HepG2 (cell line): ENCODE measurements around the gene WDR59. TPM values are rescaled to one million over a fixed set of nuclear protein-coding genes. Genes with fewer than 3 reads are reported as not detected.

Experiments used
- HOXA5 ChIP-seq: sonication (generic); formaldehyde crosslinking; IDR thresholded peaks from 2 replicates; pipeline ENCODE4 v1.4.0; 2020; ENCODE audit warnings: missing genetic modification reagents
- IRF2 ChIP-seq: IDR thresholded peaks from 2 replicates; pipeline ENCODE4 v1.6.1; 2018; ENCODE audit warnings: missing genetic modification reagents, missing compliant biosample characterization
- IRX3 ChIP-seq: sonication (generic); formaldehyde crosslinking; IDR thresholded peaks from 2 replicates; pipeline ENCODE4 v1.8.1; 2023; ENCODE audit warnings: mild to moderate bottlenecking, low read depth, missing genetic modification reagents, borderline replicate concordance
- MAFK ChIP-seq, 2 experiments: IDR thresholded peaks in 1 of 2; conservative IDR thresholded peaks in 1 of 2; 2 replicates each; pipeline ENCODE4 v1.6.1; 2011; ENCODE audit warnings: improper control_type of control experiment in 2 of 2, low read length in 2 of 2
- MEIS1 ChIP-seq: sonication (generic); formaldehyde crosslinking; IDR thresholded peaks from 2 replicates; pipeline ENCODE4 v1.9.0; 2021; ENCODE audit warnings: mild to moderate bottlenecking, missing genetic modification reagents, moderate library complexity, borderline replicate concordance
- NR2F1 ChIP-seq, 2 experiments: fragments of 450-650 bp in 1 of 2; formaldehyde crosslinking in 1 of 2; IDR thresholded peaks; 2 replicates each; pipeline versions ENCODE4 v1.5.0 to v1.6.1; 2016 to 2020; ENCODE audit warnings: mild to moderate bottlenecking in 1 of 2, missing compliant biosample characterization in 1 of 2, missing genetic modification reagents in 1 of 2, moderate library complexity in 1 of 2
- ZNF12 ChIP-seq: sonication (generic); formaldehyde crosslinking; IDR thresholded peaks from 2 replicates; pipeline ENCODE4 v1.5.0; 2020; ENCODE audit warnings: missing genetic modification reagents
- polyA plus RNA-seq, 8 experiments: library from polyadenylated mRNA; depleted of rRNA in 3 of 8; stranded (reverse) in 7 of 8; unstranded in 1 of 8; fragments of >200 nt; fragmentation: Illumina TruSeq in 4 of 8; extraction: Trizol in 4 of 8; gene quantifications; 2 replicates each; pipeline versions ENCODE4 v1.2.1 to v1.2.3, GENCODE V29; 2011 to 2016; ENCODE audit warnings: low read depth in 4 of 8, missing spikeins in 1 of 8, mixed read lengths in 1 of 8; ENCODE audit not compliant: insufficient read depth in 1 of 8
- total RNA-seq, 5 experiments: library from RNA; depleted of rRNA; stranded (reverse); fragments of >200 nt; fragmentation: Illumina TruSeq; extraction: Trizol; gene quantifications; 2 replicates each; pipeline ENCODE4 v1.2.3, GENCODE V29; 2016; ENCODE audit warnings: low read depth in 1 of 5
- TF ChIP-seq, protein P1 (sequence below): sonication (generic); formaldehyde crosslinking; IDR thresholded peaks from 2 replicates; pipeline ENCODE4 v1.4.0; 2020; ENCODE audit warnings: mild to moderate bottlenecking, missing genetic modification reagents
- TF ChIP-seq, protein P2 (sequence below): IDR thresholded peaks from 2 replicates; pipeline ENCODE4 v1.6.1; 2016; ENCODE audit warnings: low read depth
- TF ChIP-seq, protein P3 (sequence below): sonication (generic); formaldehyde crosslinking; conservative IDR thresholded peaks from 2 replicates; pipeline ENCODE4 v1.8.0; 2022; ENCODE audit warnings: low read depth, missing genetic modification reagents
- TF ChIP-seq, protein P4 (sequence below): IDR thresholded peaks from 2 replicates; pipeline ENCODE4 v1.4.0; 2020; ENCODE audit warnings: mild to moderate bottlenecking, missing genetic modification reagents
- TF ChIP-seq, protein P5 (sequence below): sonication (generic); formaldehyde crosslinking; IDR thresholded peaks from 2 replicates; pipeline ENCODE4 v1.5.0; 2020; ENCODE audit warnings: mild to moderate bottlenecking, missing genetic modification reagents
- TF ChIP-seq, protein P6 (sequence below): IDR thresholded peaks from 2 replicates; pipeline ENCODE4 v1.6.1; 2016; ENCODE audit warnings: missing compliant biosample characterization, missing genetic modification reagents, borderline replicate concordance
- TF ChIP-seq, protein P7 (sequence below): sonication (generic); formaldehyde crosslinking; IDR thresholded peaks from 2 replicates; pipeline ENCODE4 v1.5.0; 2020; ENCODE audit warnings: missing genetic modification reagents

Gene WDR59
- total and polyA plus RNA-seq, 2 of the 13 experiments (the other 11 are each of a cell fraction or from before 2014, with no cell fraction given), result 65.2 to 306 TPM

DNA sequence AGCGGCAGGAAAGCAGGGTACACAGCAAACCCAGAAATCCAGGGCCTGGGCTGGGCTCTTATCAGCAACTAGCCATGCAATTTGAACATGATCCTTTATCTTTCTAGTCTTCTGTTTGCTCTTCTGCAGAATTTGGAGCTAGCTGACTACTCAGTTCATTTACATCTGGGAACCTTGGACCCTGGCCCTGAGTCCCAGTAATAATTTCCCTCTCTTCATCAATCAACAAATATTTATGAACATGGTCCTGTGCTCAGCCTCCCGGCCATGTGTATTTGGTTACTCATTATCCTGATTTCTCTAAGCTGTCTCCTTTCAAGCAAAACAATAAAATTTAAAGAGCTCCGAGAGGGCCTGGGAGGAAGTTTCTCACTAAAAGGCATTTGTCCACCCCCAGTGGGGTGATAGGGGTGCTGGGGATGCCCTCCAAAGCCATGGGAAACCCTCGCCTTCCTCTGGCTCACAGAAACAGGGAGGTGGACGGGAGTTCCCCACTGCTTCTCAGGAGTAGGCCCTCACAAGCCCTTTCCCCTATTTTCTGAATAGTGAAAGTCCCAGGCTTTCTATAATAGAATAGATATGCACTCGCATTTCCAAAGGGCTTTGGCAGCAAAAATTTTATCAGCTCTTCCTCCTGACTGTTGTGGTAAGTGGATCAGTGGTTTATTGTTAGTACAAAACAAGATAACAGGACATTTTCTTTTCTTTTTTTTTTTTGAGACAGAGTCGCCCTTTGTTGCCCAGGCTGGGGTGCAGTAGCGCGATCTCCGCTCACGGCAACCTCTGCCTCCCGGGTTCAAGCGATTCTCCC lies 6.9 kb upstream of the WDR59 start (continued):
- TF ChIP-seq, protein P1, sequence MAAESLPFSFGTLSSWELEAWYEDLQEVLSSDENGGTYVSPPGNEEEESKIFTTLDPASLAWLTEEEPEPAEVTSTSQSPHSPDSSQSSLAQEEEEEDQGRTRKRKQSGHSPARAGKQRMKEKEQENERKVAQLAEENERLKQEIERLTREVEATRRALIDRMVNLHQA (CRISPR knock-in tag), result no peak
- TF ChIP-seq, protein P2, sequence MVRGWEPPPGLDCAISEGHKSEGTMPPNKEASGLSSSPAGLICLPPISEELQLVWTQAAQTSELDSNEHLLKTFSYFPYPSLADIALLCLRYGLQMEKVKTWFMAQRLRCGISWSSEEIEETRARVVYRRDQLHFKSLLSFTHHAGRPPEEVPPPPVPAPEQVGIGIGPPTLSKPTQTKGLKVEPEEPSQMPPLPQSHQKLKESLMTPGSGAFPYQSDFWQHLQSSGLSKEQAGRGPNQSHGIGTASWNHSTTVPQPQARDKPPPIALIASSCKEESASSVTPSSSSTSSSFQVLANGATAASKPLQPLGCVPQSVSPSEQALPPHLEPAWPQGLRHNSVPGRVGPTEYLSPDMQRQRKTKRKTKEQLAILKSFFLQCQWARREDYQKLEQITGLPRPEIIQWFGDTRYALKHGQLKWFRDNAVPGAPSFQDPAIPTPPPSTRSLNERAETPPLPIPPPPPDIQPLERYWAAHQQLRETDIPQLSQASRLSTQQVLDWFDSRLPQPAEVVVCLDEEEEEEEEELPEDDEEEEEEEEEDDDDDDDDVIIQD (CRISPR knock-in tag), result peak; percentile 11
- TF ChIP-seq ZNF12, result no peak
- TF ChIP-seq, protein P3, sequence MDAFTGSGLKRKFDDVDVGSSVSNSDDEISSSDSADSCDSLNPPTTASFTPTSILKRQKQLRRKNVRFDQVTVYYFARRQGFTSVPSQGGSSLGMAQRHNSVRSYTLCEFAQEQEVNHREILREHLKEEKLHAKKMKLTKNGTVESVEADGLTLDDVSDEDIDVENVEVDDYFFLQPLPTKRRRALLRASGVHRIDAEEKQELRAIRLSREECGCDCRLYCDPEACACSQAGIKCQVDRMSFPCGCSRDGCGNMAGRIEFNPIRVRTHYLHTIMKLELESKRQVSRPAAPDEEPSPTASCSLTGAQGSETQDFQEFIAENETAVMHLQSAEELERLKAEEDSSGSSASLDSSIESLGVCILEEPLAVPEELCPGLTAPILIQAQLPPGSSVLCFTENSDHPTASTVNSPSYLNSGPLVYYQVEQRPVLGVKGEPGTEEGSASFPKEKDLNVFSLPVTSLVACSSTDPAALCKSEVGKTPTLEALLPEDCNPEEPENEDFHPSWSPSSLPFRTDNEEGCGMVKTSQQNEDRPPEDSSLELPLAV (CRISPR knock-in tag), result no peak
- TF ChIP-seq IRX3 (CRISPR knock-in tag), result no peak
- TF ChIP-seq, protein P4, sequence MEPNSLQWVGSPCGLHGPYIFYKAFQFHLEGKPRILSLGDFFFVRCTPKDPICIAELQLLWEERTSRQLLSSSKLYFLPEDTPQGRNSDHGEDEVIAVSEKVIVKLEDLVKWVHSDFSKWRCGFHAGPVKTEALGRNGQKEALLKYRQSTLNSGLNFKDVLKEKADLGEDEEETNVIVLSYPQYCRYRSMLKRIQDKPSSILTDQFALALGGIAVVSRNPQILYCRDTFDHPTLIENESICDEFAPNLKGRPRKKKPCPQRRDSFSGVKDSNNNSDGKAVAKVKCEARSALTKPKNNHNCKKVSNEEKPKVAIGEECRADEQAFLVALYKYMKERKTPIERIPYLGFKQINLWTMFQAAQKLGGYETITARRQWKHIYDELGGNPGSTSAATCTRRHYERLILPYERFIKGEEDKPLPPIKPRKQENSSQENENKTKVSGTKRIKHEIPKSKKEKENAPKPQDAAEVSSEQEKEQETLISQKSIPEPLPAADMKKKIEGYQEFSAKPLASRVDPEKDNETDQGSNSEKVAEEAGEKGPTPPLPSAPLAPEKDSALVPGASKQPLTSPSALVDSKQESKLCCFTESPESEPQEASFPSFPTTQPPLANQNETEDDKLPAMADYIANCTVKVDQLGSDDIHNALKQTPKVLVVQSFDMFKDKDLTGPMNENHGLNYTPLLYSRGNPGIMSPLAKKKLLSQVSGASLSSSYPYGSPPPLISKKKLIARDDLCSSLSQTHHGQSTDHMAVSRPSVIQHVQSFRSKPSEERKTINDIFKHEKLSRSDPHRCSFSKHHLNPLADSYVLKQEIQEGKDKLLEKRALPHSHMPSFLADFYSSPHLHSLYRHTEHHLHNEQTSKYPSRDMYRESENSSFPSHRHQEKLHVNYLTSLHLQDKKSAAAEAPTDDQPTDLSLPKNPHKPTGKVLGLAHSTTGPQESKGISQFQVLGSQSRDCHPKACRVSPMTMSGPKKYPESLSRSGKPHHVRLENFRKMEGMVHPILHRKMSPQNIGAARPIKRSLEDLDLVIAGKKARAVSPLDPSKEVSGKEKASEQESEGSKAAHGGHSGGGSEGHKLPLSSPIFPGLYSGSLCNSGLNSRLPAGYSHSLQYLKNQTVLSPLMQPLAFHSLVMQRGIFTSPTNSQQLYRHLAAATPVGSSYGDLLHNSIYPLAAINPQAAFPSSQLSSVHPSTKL (CRISPR knock-in tag), result peak; percentile 96
- TF ChIP-seq MEIS1 (CRISPR knock-in tag), result no peak
- TF ChIP-seq, protein P5, sequence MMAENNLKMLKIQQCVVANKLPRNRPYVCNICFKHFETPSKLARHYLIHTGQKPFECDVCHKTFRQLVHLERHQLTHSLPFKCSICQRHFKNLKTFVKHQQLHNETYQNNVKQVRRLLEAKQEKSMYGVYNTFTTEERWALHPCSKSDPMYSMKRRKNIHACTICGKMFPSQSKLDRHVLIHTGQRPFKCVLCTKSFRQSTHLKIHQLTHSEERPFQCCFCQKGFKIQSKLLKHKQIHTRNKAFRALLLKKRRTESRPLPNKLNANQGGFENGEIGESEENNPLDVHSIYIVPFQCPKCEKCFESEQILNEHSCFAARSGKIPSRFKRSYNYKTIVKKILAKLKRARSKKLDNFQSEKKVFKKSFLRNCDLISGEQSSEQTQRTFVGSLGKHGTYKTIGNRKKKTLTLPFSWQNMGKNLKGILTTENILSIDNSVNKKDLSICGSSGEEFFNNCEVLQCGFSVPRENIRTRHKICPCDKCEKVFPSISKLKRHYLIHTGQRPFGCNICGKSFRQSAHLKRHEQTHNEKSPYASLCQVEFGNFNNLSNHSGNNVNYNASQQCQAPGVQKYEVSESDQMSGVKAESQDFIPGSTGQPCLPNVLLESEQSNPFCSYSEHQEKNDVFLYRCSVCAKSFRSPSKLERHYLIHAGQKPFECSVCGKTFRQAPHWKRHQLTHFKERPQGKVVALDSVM, result no peak
- TF ChIP-seq HOXA5 (CRISPR knock-in tag), result peak; percentile 86
- TF ChIP-seq, protein P6, sequence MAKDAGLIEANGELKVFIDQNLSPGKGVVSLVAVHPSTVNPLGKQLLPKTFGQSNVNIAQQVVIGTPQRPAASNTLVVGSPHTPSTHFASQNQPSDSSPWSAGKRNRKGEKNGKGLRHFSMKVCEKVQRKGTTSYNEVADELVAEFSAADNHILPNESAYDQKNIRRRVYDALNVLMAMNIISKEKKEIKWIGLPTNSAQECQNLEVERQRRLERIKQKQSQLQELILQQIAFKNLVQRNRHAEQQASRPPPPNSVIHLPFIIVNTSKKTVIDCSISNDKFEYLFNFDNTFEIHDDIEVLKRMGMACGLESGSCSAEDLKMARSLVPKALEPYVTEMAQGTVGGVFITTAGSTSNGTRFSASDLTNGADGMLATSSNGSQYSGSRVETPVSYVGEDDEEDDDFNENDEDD (CRISPR knock-in tag), result no peak; the same call in 1 of the 2 replicates
- TF ChIP-seq, protein P7, sequence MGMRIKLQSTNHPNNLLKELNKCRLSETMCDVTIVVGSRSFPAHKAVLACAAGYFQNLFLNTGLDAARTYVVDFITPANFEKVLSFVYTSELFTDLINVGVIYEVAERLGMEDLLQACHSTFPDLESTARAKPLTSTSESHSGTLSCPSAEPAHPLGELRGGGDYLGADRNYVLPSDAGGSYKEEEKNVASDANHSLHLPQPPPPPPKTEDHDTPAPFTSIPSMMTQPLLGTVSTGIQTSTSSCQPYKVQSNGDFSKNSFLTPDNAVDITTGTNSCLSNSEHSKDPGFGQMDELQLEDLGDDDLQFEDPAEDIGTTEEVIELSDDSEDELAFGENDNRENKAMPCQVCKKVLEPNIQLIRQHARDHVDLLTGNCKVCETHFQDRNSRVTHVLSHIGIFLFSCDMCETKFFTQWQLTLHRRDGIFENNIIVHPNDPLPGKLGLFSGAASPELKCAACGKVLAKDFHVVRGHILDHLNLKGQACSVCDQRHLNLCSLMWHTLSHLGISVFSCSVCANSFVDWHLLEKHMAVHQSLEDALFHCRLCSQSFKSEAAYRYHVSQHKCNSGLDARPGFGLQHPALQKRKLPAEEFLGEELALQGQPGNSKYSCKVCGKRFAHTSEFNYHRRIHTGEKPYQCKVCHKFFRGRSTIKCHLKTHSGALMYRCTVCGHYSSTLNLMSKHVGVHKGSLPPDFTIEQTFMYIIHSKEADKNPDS, result no peak
- peak; percentile 86; the same call in 1 of the 2 replicates for TF ChIP-seq IRF2 (CRISPR knock-in tag)
- TF ChIP-seq NR2F1 (CRISPR knock-in tag; IDR thresholded peaks at IDR 0.05), result peak in 1 of 2 experiments; percentile 14; a peak in 1 of 4 replicates
- TF ChIP-seq MAFK (conservative IDR thresholded peaks at IDR 0.05 in 1 of 2, IDR thresholded peaks at IDR 0.05 in 1 of 2; ENCODE audit: low read length in 2 of 2), result peak; percentile 3 to 31; a peak in 1 of 4 replicates
